Activated B cell treated with CpG ODN at 0.5 μM for 24 hours (primary cell): Measurements from ENCODE around the gene HIKESHI. TPM values are rescaled to one million over a fixed set of nuclear protein-coding genes. Genes with fewer than 3 reads are reported as not detected.
"Not testable (repeated sequence)": the region's sequence is repeated elsewhere in the genome, so short reads cannot be mapped to it uniquely, and the experiment has no call there.

ENCODE experiments used
- ATAC-seq: fragments of 200-7000 bp; cut with Tn5 transposase; one replicate; pipeline ENCODE4 v1.10.0; 2021; ENCODE audit warnings: low read depth, mild to moderate bottlenecking, moderate library complexity
- CTCF ChIA-PET: fragments of 350-600 bp; sonication (Branson Sonifier 250); formaldehyde crosslinking; loops from one replicate; lab custom pipeline; 2021; ENCODE audit warnings: antibody characterized with exemption; lab: Charles Lee
- POLR2A ChIA-PET: fragments of 350-600 bp; sonication (Branson Sonifier 250); formaldehyde crosslinking; loops from one replicate; lab custom pipeline; 2021; ENCODE audit warnings: antibody characterized with exemption; lab: Charles Lee
- DNase-seq: peaks from one replicate; pipeline ENCODE4 v3.0.0; 2022
- H3K27ac Mint-ChIP-seq: one replicate; pipeline ENCODE4 v1.8.0; 2020; ENCODE audit warnings: mixed read lengths
- H3K27me3 Mint-ChIP-seq: one replicate; pipeline ENCODE4 v1.8.0; 2021; ENCODE audit warnings: mixed read lengths
- H3K36me3 Mint-ChIP-seq: one replicate; pipeline ENCODE4 v1.8.0; 2021; ENCODE audit warnings: low read depth, mixed read lengths
- H3K4me1 Mint-ChIP-seq: one replicate; pipeline ENCODE4 v1.8.0; 2021; ENCODE audit warnings: mixed read lengths
- H3K4me3 Mint-ChIP-seq: one replicate; pipeline ENCODE4 v1.8.0; 2020; ENCODE audit warnings: mild to moderate bottlenecking, mixed read lengths
- H3K9me3 Mint-ChIP-seq: one replicate; pipeline ENCODE4 v1.8.0; 2020; ENCODE audit warnings: mixed read lengths
- CTCF ChIP-seq: fragments of 200-600 bp; IDR thresholded peaks from one replicate; pipeline ENCODE4 v1.8.0; 2022; ENCODE audit warnings: antibody characterized with exemption, mild to moderate bottlenecking
- intact Hi-C: fragments of 100-400 bp; cut with micrococcal nuclease; formaldehyde crosslinking; loops from one replicate; pipeline ENCODE4 v1.15.1; 2024
- total RNA-seq: library from RNA; stranded (reverse); gene quantifications from 2 replicates; pipeline ENCODE4 v1.2.3, GENCODE V29; 2022

The HIKESHI gene
- total RNA-seq, 1 donor from 2014 or later: 35.6 TPM

DNA sequence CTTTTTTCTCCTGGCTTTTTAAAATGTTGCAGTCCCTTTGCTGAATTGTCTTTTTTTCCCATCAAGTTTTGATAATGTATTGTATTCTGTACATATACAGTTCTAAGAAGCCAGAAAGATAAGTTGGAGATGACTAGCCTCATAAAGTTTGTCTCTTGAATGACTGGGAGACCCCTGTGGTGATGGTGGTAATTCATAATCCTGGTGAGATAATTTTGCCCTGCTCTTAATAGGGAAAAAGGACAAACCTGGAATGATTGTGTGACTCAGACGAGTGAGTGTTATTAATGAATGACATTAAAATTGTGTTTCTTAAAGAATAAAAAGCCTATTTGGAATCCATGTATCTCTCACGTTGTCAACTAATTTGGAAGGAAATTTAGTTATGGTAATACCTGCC lies 1.2 kb downstream of the HIKESHI start:
- CTCF ChIA-PET: no interaction called here
- Mint-ChIP-seq H3K4me3 (peak overlapping the region; percentile 99), H3K36me3 (peaks cover 7% of the 10 kb centered on the region), H3K27ac (peak overlapping the region; percentile 37), H3K4me1 (peaks cover 27% of the 10 kb centered on the region), H3K27me3 (no peaks in the 10 kb centered on the region), H3K9me3 (no peaks in the 10 kb centered on the region)
- no peak for ATAC-seq
- no peak for DNase-seq
- POLR2A ChIA-PET: interaction anchor here (1.1 to 2.2 kb wide), 3 partner anchors 14 to 262 kb away, joined by 3 to 8 read pairs (median 3); no protein-coding TSS in a partner anchor
- no peak for TF ChIP-seq CTCF
- intact Hi-C loops: loop anchor here (2.0 kb wide), 2 partner anchors 16 to 638 kb away; partner anchors contain the start of gene CREBZF

- H3K4me1 Mint-ChIP-seq: peaks cover 20% of the 10 kb centered on the region
- intact Hi-C loops, DNase-seq, ATAC-seq, H3K4me3 Mint-ChIP-seq, H3K27me3 Mint-ChIP-seq, H3K9me3 Mint-ChIP-seq, POLR2A ChIA-PET, CTCF ChIA-PET, H3K27ac Mint-ChIP-seq: not testable (repeated sequence)
- H3K36me3 Mint-ChIP-seq: peaks cover 39% of the 10 kb centered on the region
Observed at GRCh38 chr11:86308710-86309109, 6.7 kb downstream of the HIKESHI start.

GRCh38 chr11:86313793-86314192 lies 11.8 kb downstream of the HIKESHI start:
- Mint-ChIP-seq H3K4me1 (peaks cover 15% of the 10 kb centered on the region), H3K27me3 (no peaks in the 10 kb centered on the region), H3K36me3 (peaks cover 65% of the 10 kb centered on the region), H3K9me3 (no peaks in the 10 kb centered on the region), H3K27ac (no peak overlapping the region), H3K4me3 (no peak overlapping the region)
- intact Hi-C loops: no loop called here
- ATAC-seq (no peak), DNase-seq (no peak)
- TF ChIP-seq CTCF: no peak
- ChIA-PET POLR2A (interaction anchor here (0.6 kb wide), 1 partner anchor 606 kb away, joined by 5 read pairs; no protein-coding TSS in a partner anchor), CTCF (no interaction called here)

DNA sequence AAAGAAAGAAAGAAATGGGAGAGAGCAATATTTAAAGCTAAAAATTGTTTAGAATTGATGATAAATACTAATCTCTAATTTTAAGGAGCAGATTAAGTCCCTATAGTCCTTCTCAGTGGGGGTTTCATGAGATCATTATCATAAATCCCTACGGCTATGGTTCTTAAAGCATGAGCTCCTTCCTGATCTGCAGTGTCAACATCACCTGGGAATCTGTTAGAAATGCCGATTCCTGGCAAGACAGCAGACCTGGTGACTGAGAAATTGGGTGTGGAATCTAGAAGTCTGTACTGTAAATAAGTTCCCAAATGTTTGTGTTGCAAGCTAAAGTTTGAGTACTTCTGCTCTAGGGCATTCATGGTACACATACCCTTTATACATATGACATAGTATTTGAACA lies 12.6 kb downstream of the HIKESHI start:
- no peaks in the 10 kb centered on the region for H3K27me3 Mint-ChIP-seq
- H3K36me3 Mint-ChIP-seq: peaks cover 62% of the 10 kb centered on the region
- intact Hi-C loops: no loop called here
- POLR2A ChIA-PET: no interaction called here
- no peak for DNase-seq
- peaks cover 15% of the 10 kb centered on the region for H3K4me1 Mint-ChIP-seq
- no peak overlapping the region for H3K27ac Mint-ChIP-seq
- no peaks in the 10 kb centered on the region for H3K9me3 Mint-ChIP-seq
- no peak for ATAC-seq
- no peak overlapping the region for H3K4me3 Mint-ChIP-seq
- CTCF ChIA-PET: no interaction called here
- TF ChIP-seq CTCF: no peak

GRCh38 chr11:86335131-86335767 lies 33.2 kb downstream of the HIKESHI start:
- ChIA-PET POLR2A (no interaction called here), CTCF (no interaction called here)
- H3K9me3 Mint-ChIP-seq: no peaks in the 10 kb centered on the region
- TF ChIP-seq CTCF: no peak
- H3K27ac Mint-ChIP-seq: no peak overlapping the region
- intact Hi-C loops: no loop called here
- ATAC-seq (no peak), DNase-seq (no peak)
- H3K4me1 Mint-ChIP-seq: no peaks in the 10 kb centered on the region
- H3K4me3 Mint-ChIP-seq: no peak overlapping the region
- H3K27me3 Mint-ChIP-seq: no peaks in the 10 kb centered on the region
- H3K36me3 Mint-ChIP-seq: peaks cover 68% of the 10 kb centered on the region
